Osteoblast (primary cell): ENCODE measurements around the gene TMEM43. TPM values are rescaled to one million over a fixed set of nuclear protein-coding genes. Genes with fewer than 3 reads are reported as not detected.

Source experiments
- DNase-seq: peaks from one replicate; pipeline ENCODE4 v3.0.0; 2011; ENCODE audit warnings: low spot score, mixed read lengths; ENCODE audit not compliant: insufficient read length; ENCODE audit errors: missing footprints
- H2AFZ ChIP-seq: 2 replicates; pipeline ENCODE4 v1.6.0; 2011; ENCODE audit warnings: mild to moderate bottlenecking, low read length
- H3K27ac ChIP-seq: 2 replicates; pipeline ENCODE4 v1.5.1; 2011; ENCODE audit warnings: mild to moderate bottlenecking, low read depth, low read length, moderate library complexity
- H3K27me3 ChIP-seq: 2 replicates; pipeline ENCODE4 v1.6.0; 2012; ENCODE audit warnings: mild to moderate bottlenecking, control low read depth, inconsistent platforms, low read length, moderate library complexity; ENCODE audit not compliant: insufficient read depth
- H3K36me3 ChIP-seq: 2 replicates; pipeline ENCODE4 v1.5.1; 2011; ENCODE audit warnings: mild to moderate bottlenecking, low read length, control low read depth, moderate library complexity; ENCODE audit not compliant: insufficient read depth
- H3K4me1 ChIP-seq: 2 replicates; pipeline ENCODE4 v1.5.1; 2011; ENCODE audit warnings: mild to moderate bottlenecking, low read length, control low read depth, moderate library complexity; ENCODE audit not compliant: insufficient read depth
- H3K4me2 ChIP-seq: 2 replicates; pipeline ENCODE4 v1.6.0; 2011; ENCODE audit warnings: mild to moderate bottlenecking, low read length; ENCODE audit not compliant: insufficient read depth
- H3K4me3 ChIP-seq: fragments of 200-600 bp; sonication (generic); 3 replicates; pipeline ENCODE4 v1.5.1; 2012; ENCODE audit warnings: mild to moderate bottlenecking, low read length, inconsistent platforms; ENCODE audit not compliant: insufficient read depth
- H3K79me2 ChIP-seq: 2 replicates; pipeline ENCODE4 v1.6.0; 2012; ENCODE audit warnings: mild to moderate bottlenecking, low read length, control low read depth, inconsistent platforms; ENCODE audit not compliant: insufficient read depth
- H3K9me3 ChIP-seq: 2 replicates; pipeline ENCODE4 v1.5.1; 2011; ENCODE audit warnings: low read depth, low read length, control low read depth
- H4K20me1 ChIP-seq: 2 replicates; pipeline ENCODE4 v1.6.0; 2012; ENCODE audit warnings: mild to moderate bottlenecking, low read length, control low read depth; ENCODE audit not compliant: insufficient read depth
- total RNA-seq: library from RNA; depleted of rRNA; stranded (reverse); fragments of >200 nt; gene quantifications from 2 replicates; pipeline ENCODE4 v1.2.3, GENCODE V29; 2012
- TF ChIP-seq, protein P1 (sequence below): IDR thresholded peaks from 2 replicates; pipeline ENCODE4 v1.5.1; 2011; ENCODE audit warnings: mild to moderate bottlenecking, low read depth, low read length, moderate library complexity; ENCODE audit errors: extremely low read depth

TMEM43 gene
- total RNA-seq, 1 donor: 138 TPM

DNA sequence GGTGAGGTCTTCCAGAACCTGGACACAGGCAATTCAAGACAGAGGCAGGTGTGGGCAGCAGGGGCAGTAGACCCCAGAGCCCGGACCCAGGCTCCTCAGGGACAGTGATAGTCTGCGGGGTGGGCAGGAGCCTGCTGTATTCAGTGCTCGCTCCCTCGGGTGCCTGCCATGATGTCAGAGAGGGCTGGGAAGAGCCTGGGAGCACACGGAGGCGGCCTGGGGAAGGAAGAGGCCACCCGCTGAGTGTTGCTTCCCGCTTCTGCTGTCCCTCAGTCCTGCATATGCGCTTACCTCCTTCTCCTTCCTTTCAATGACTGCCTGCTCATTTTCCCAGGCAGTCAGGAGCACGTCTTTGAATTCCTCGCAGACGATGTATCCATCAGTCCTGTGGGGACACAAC, 22.8 kb downstream of the TMEM43 start:
- peak; percentile 46 for DNase-seq
- H3K4me2 ChIP-seq: no peak overlapping the region
- H3K27ac ChIP-seq: no peak overlapping the region
- H3K4me3 ChIP-seq: no peak overlapping the region
- H2AFZ ChIP-seq: no peak overlapping the region
- no peaks in the 10 kb centered on the region for H3K79me2 ChIP-seq
- H3K36me3 ChIP-seq: peaks cover 49% of the 10 kb centered on the region
- H3K27me3 ChIP-seq: no peaks in the 10 kb centered on the region
- H3K4me1 ChIP-seq: peaks cover 31% of the 10 kb centered on the region
- H4K20me1 ChIP-seq: no peaks in the 10 kb centered on the region
- TF ChIP-seq, protein P1, sequence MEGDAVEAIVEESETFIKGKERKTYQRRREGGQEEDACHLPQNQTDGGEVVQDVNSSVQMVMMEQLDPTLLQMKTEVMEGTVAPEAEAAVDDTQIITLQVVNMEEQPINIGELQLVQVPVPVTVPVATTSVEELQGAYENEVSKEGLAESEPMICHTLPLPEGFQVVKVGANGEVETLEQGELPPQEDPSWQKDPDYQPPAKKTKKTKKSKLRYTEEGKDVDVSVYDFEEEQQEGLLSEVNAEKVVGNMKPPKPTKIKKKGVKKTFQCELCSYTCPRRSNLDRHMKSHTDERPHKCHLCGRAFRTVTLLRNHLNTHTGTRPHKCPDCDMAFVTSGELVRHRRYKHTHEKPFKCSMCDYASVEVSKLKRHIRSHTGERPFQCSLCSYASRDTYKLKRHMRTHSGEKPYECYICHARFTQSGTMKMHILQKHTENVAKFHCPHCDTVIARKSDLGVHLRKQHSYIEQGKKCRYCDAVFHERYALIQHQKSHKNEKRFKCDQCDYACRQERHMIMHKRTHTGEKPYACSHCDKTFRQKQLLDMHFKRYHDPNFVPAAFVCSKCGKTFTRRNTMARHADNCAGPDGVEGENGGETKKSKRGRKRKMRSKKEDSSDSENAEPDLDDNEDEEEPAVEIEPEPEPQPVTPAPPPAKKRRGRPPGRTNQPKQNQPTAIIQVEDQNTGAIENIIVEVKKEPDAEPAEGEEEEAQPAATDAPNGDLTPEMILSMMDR: no peak
- H3K9me3 ChIP-seq: no peaks in the 10 kb centered on the region

DNA sequence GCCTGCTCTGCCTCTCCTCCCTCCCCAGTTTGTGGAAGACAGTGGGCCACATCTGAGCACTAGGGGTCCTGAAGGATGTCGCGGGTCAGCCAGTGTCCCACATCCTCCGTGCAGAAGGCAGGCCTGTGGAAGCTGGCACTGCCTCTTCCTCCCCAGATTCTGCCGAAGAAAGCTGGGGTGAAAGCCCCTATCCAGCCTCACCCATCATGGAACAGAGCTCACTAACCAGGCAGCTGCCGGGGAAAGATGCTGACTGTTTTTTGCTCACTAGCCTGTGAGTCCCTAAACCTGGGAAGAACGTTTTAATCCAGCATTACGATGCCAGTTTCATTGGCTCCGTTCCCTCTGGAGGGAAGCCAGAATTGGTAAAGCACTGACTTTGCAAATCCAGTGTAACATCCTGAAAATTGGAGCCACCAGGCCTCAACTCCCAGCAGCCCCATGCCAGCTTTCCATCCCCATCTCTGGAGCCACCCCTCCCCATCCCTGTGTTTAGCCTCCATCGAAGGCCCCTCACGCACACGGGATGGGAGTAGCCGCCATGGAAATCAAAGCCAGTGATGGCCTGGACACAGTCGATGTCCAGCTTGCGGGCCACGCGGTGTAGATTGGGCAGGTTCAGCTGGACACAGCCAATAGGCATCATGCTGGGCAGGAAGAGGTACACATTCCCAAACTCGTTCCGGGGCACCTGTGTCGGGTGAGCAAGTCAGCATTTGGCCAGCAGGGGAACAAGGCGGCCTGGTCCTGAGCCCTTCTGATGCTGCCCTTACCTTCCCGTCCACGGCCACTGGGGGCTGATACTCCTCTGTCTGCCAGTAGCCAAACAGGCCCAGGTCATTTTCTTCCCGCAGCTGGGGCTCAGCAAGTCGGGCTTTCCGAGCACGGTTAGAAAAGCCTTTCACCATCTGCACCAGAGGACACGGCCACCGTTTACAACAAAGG, 23.5 kb downstream of the TMEM43 start:
- Histone ChIP-seq H3K27ac (no peak overlapping the region), H3K27me3 (no peaks in the 10 kb centered on the region), H3K4me2 (no peak overlapping the region), H3K36me3 (peaks cover 49% of the 10 kb centered on the region), H3K9me3 (no peaks in the 10 kb centered on the region), H3K4me3 (no peak overlapping the region), H3K79me2 (no peaks in the 10 kb centered on the region), H4K20me1 (no peaks in the 10 kb centered on the region), H3K4me1 (peaks cover 24% of the 10 kb centered on the region), H2AFZ (no peak overlapping the region)
- TF ChIP-seq, protein P1: peak; percentile 29
- no peak for DNase-seq

DNA sequence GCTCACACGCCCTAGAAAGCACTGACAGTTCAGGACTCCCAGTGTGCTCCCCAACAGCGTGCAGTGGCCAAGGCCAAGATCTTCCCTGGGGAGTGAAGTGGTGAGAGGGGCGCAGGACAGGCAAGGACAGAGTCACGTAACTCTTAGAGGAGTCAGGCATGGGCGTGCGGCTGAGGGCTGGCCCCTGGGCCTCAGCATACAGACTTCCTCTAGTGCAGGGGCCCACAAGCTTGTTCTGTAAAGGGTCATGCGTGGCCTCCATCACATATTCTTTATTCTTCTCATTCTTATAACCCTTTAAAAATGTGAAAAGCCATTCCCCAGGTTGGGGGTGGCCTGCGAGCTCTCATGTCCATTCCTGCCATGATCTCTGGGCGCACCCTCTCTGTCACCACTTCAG, 25.2 kb downstream of the TMEM43 start:
- Histone ChIP-seq H2AFZ (no peak overlapping the region), H3K79me2 (no peaks in the 10 kb centered on the region), H3K36me3 (peaks cover 57% of the 10 kb centered on the region), H3K27ac (no peak overlapping the region), H3K27me3 (no peaks in the 10 kb centered on the region), H3K4me1 (peaks cover 9% of the 10 kb centered on the region), H3K4me3 (no peak overlapping the region), H3K4me2 (no peak overlapping the region), H3K9me3 (no peaks in the 10 kb centered on the region), H4K20me1 (no peaks in the 10 kb centered on the region)
- no peak for DNase-seq
- TF ChIP-seq, protein P1: no peak

DNA sequence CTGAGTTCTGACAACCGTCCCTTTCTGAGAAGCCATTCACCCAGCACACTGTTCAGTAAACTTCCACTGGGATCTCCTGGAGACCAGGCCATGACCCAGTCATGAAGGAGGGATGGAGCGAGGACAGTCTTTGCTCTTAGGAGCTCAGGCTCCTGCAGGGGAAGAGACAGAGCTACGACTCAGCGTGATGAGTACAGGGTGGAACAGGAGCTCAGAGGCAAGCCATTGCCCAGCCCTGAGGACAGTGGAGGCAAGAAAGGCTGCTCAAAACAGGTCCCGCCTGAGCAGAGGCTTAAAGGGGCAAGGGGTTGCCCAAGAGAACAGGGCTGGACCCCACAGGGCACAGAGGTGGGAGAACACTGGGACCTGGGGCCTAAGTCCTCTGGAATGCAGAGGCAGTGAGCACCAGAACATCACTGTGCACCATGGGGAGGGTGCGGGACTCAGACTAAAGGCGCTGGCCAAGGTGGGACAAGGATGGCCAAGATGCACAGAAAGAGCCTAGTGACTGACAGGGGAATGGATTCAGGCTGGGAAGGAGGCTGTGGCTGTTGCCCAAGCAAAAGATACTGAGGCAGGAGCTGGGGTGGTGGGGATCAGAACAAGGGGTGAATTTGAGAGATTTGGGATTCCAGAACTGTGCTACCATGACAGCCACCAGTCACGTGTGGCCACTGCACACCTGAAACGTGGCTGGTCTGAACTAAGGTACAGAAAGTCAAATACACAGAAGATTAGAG, 25.8 kb downstream of the TMEM43 start:
- H3K4me2 ChIP-seq: no peak overlapping the region
- peaks cover 3% of the 10 kb centered on the region for H3K4me1 ChIP-seq
- TF ChIP-seq, protein P1: no peak
- no peak for DNase-seq
- H3K79me2 ChIP-seq: no peaks in the 10 kb centered on the region
- H3K9me3 ChIP-seq: no peaks in the 10 kb centered on the region
- H3K27ac ChIP-seq: no peak overlapping the region
- no peak overlapping the region for H2AFZ ChIP-seq
- no peak overlapping the region for H3K4me3 ChIP-seq
- no peaks in the 10 kb centered on the region for H3K27me3 ChIP-seq
- peaks cover 53% of the 10 kb centered on the region for H3K36me3 ChIP-seq
- no peaks in the 10 kb centered on the region for H4K20me1 ChIP-seq
